Activated naive CD8-positive, alpha-beta T cell treated with anti-CD3 and anti-CD28 coated beads, Interleukin-2, amount 50 U/mL, for 16 hours (primary cell): ENCODE data around the gene MAD1L1.

ENCODE experiments used
- DNase-seq: peaks from one replicate; pipeline ENCODE4 v3.0.0-alpha.2; 2020; ENCODE audit warnings: low read depth, low spot score

The MAD1L1 gene

DNA sequence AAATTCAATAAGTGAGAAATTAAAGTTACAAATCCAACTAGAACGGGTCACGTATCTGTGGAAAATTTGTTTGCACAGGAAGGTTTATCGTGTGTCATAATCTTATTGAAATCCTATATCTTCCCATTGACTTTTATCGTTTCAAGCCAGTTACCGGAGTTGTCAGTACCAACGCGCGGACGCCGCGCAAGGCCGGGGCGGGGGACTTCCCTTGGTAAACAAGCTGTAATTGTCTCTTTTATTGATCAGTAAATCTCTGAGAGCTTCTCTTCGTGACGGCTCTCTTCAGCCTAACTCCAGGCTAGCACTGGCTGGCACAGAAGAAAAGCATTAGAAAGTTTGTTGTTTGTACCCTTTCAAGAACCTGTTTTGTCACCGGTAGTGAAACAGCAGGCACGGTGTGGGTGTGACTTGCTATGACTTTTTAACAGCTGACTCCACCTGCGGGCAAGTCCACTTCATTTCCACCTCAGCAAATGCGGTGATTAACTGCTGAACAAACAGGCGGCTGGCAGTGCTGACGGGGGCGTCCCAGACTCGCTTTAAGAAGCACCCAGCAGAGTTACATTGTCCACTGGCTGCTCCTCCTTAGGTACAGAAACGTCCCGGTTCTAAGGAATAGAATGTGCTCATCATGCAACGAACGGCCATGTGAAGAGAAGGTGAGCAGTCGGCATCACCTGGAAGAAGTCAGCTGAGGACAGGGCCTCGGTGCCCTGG, 215.8 kb downstream of the MAD1L1 start:
- no peak for DNase-seq

DNA sequence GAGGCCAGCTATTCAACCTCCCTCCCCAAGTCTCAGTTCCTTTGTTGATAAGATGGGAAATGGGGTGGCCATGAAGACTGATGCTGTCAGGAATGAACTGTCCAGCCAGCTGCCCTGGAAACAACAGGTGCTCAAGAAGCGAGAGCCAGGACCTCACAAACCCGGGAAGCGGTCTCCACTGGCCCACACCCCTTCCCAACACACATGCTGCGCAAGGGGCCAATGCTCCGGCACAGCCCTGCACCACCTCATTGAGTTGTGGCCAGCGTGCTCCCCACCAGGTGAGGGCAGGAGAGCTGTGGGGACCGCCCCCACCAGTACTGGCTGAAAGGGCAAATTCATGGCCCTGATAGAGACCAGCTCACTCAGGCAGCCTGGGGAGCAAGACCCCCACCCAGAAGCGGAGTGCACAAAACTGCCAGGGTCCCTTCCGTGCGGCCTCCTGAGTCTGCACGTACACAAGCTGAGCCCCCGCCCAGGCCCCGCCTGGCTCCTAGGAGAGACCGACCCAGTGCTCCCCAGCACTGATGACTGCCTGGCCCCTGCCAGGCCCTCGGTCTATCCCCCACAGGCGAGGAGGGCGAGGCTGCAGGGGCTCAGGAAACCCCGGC, 216.6 kb downstream of the MAD1L1 start:
- DNase-seq = no peak

DNA sequence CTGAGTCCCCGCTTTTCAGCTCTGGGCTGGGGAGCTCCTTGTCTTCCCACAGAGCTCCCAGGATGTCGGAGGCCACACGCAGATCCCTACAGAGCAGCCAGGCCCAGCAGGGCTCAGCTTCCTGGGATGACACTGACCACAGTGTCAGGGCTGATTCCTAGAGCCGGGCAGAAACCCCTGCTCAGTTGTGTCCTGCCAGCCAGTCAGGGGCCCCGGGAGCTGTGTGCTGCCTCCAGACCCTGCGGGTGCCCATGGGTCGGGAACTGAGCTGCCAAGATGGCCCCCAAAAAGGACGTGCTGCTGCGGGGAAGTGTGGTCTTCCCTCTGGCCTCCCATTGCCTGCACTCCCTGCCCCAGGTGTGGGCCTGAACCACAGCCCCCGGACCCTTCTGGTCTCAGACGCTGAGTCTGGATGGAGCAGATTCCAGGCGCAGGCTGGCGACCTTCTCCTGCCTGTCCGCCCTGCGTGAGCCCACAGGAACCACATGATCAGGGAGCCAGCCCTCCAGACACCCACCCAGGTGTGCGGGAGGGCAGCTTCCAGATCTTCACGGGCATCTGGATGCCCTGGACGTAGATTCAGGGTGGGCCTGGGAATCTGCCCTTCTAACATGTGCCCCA, 217.4 kb downstream of the MAD1L1 start:
- DNase-seq = no peak

GRCh38 chr7:2014391-2015241, 218.1 kb downstream of the MAD1L1 start:
- no peak for DNase-seq

- DNase-seq = no peak
Observed at GRCh38 chr7:2013381-2014311, 219.1 kb downstream of the MAD1L1 start.

DNA sequence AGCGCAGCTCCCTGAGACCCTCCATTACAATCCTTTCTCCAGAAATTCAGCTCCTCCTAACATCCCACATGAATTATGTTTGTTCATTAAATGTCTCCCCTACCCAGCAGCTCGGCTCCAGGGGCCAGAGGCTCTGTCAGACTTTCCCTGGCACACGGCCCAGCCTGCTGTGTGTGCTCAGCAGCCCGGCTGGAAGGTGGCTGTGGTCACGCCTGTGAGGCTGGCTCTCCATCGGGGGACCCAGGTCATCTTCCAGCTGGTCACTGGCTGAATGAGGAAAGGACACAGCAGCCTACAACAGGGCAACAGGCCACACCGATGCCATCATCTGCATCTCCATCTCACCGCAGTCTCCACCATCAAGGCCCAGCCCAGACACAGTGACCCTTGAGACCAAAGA, 219.8 kb downstream of the MAD1L1 start:
- no peak for DNase-seq

GRCh38 chr7:2012044-2012900, 220.5 kb downstream of the MAD1L1 start:
- no peak for DNase-seq

DNA sequence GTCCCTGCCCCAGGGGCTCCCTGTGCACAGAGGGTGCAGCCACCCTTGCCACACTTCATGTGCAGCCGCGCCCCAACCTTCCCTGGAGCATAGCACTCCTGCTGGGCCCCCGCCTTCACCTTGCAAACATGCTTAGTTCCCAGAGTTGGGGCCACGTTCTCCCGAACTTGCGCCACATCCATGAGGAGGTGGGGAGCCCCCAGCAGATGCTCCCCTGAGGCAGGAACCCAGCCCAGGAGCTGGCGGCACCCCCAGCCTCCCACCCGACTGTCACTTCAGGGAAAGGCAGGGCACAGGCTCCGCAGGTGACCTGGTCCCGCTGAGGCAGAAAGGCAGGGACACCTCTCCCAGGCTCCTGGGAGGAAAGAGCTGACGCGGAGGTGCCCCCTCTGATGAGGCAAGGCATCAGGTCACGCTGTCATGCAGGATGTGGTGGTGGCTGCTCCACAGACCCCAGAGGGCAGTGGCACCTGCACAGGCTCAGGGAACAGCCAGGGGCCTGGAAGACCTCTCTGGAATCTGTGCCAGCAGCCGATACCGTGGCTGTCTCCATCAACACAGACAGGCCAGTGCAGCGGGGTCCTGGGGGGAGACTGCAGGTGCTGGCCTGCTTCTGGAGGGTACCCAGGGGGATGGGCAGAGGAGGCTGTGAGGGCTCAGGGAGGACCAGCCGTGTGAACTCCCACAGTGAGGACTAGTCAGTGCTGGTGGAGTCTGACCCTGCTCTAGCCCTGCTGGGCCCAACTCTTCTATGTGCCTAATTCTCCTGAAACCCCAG, 221.3 kb downstream of the MAD1L1 start:
- no peak for DNase-seq

DNA sequence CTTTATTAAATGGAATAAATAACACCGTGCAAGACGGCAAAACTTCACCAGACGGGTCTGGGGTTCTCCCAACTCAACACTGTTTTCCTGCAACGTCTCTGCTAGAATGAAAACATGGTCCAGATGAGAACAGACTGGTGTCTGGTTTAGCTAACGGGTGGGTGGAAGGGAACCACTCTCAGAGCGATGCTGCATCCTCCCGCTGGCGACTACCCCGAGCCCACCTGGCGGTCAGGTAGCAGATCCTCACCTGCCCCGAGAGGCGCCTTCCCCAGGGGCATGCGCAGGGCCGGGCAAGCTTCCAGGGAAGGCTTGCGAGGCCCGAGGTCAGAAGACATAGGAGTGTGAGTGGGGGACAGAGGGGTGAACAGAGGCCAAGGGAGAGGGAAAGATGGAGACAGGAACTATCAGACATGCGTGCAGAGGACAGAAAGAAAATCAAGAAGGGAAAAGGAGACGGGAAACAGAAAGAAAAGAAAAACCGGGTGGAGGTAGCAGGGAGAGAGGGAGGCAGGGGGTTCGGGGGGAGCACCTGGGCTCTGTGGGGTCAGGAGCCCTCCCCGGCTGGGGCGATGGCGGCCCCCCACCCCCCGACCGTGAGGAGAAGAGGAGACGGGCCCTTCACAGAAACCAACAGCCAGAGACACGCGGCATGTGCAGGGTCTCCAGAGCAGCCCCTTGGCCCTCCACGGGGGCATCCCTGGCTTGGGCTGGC, 222.0 kb downstream of the MAD1L1 start:
- no peak for DNase-seq

DNA sequence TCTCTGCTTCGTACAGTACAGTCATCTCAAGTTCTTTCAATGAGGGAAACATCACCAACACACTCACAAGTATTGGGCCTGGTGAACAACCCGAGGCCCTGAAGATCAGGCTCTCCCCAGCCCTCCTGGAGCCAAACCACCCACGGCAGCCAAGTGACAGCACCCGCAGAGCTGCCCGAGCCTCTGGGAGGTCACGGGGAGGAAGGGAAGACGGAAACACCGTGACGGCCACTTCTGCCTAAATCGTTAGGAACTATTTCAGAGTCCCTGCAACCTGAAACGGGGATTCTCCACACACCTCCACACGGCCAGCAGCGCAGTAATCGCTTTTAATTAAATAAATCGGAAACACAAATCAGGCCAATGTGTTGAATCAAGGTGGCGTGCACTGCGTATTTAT, 222.6 kb downstream of the MAD1L1 start:
- DNase-seq = no peak

- no peak for DNase-seq
Observed at GRCh38 chr7:2009541-2010001, 223.2 kb downstream of the MAD1L1 start.

GRCh38 chr7:2008936-2009540, 223.7 kb downstream of the MAD1L1 start:
- no peak for DNase-seq

GRCh38 chr7:2008101-2008935, 224.4 kb downstream of the MAD1L1 start:
- no peak for DNase-seq

DNA sequence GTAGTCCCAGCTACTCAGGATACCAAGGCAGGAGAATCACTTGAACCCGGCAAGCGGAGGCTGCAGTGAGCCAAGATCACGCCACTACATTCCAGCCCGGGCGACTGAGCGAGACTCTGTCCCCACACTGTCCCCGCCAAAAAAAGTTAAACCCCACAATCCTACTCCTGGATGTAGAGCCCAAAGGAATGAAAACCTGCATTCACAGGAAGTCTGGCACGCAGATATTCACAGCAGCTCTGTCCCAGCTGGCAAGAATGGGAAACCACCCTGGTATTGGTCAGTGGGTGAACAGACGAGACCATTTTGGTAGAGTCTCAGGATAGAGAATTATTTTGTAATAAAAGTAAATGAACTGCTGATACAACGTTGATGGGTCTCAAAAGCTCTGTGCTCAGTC, 225.2 kb downstream of the MAD1L1 start:
- DNase-seq = no peak

GRCh38 chr7:2006921-2007381, 225.8 kb downstream of the MAD1L1 start:
- no peak for DNase-seq

- DNase-seq = no peak
Observed at GRCh38 chr7:2006231-2006771, 226.4 kb downstream of the MAD1L1 start.

DNA sequence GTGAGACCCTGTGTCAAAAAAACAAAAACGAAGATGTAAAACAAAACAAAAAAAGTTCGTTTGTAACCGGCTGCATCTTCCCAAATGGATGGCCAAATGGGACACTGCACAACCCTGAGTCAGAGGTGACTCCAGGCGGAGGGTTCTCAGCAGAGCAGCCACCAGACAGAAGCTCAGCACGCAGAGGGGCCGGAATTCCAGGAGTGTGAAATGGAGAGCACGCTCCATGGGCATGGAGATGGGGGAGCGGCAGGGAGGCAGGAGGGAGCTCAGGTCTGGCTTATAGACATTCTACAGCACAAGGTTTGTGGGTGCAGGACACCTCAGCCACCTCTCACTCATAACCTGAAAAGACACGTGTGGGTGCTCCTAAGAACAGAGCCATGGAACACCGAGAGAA, 227.0 kb downstream of the MAD1L1 start:
- DNase-seq = no peak
